NT2/D1 (cell line): ENCODE results near the gene MPPE1.

Experiments
- SUZ12 ChIP-seq: IDR thresholded peaks from 2 replicates; pipeline ENCODE4 v1.6.1; 2011; ENCODE audit not compliant: insufficient read length, insufficient read depth; ENCODE audit errors: extremely low read depth
- YY1 ChIP-seq: IDR thresholded peaks from 2 replicates; pipeline ENCODE4 v1.6.1; 2011; ENCODE audit not compliant: insufficient read length, insufficient read depth
- ZNF274 ChIP-seq: IDR thresholded peaks from 2 replicates; pipeline ENCODE4 v1.6.1; 2011; ENCODE audit warnings: mild to moderate bottlenecking, low read depth, low read length

DNA sequence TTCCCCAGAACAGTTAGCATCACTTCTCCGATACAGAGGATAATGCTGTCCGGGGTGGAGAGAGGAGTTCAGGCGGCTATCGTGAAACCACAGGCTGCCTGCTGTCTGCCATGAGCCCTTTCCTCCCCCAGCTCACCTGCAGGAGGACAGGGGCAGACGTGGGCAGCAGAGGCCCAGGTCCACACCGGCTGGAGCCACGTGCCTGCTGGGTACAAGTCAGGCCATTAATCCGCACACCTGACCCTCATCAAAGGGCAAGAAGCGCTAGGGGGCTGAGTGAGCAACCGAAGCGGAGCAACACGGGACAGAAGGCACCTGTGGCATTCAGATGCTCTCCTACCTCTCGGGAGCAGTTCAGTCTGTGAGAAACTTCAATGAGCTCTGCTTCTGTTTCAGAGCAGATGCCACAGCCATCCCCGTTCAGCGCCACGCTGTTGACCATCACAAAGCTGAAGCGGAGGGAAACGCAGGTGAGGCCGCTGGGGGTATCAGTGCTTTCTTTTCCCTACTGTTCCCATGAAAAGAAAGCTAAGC lies 21.5 kb downstream of the MPPE1 start:
- TF ChIP-seq YY1 (no peak), ZNF274 (no peak), SUZ12 (no peak)
